ENCODE results near the gene MAPK8IP2.

The MAPK8IP2 gene

GRCh38 chr22:50575426-50575941 is 25.1 kb upstream of the MAPK8IP2 start:
- DNase-seq (ENCODE audit: low spot score), result no peak

- DNase-seq (ENCODE audit: low spot score), result no peak
These were observed 24.5 kb upstream of the MAPK8IP2 start for GRCh38 chr22:50576070-50576469.

- DNase-seq (ENCODE audit: low spot score), result no peak
These were observed 23.5 kb upstream of the MAPK8IP2 start for GRCh38 chr22:50576806-50577696.

- DNase-seq (ENCODE audit: low spot score), result no peak
These were observed 23.0 kb upstream of the MAPK8IP2 start for GRCh38 chr22:50577697-50577986.

GRCh38 chr22:50577987-50578775 is 22.4 kb upstream of the MAPK8IP2 start, which contains the start of gene CPT1B:
CPT1B (minus strand) TSS chr22:50578427; CDS start chr22:50577915, 512 bp downstream.
- DNase-seq (ENCODE audit: low spot score), result no peak

GRCh38 chr22:50578776-50579310 is 21.8 kb upstream of the MAPK8IP2 start:
- DNase-seq (ENCODE audit: low spot score), result no peak

- DNase-seq (ENCODE audit: low spot score), result no peak
These were observed 20.8 kb upstream of the MAPK8IP2 start for GRCh38 chr22:50579752-50580151.

- DNase-seq (ENCODE audit: low spot score), result no peak
These were observed 19.3 kb upstream of the MAPK8IP2 start for GRCh38 chr22:50581031-50581949.

GRCh38 chr22:50581950-50582492 is 18.6 kb upstream of the MAPK8IP2 start:
- peak; percentile 31 for DNase-seq (ENCODE audit: low spot score)

- peak; percentile 98 for DNase-seq (ENCODE audit: low spot score)
These were observed 17.9 kb upstream of the MAPK8IP2 start, which contains the start of gene CHKB for GRCh38 chr22:50582493-50583293. CHKB (minus strand) TSS chr22:50582849; CDS start chr22:50582781, 68 bp downstream.

GRCh38 chr22:50583294-50583861 is 17.2 kb upstream of the MAPK8IP2 start:
- no peak for DNase-seq (ENCODE audit: low spot score)

- DNase-seq (ENCODE audit: low spot score), result no peak
These were observed 16.2 kb upstream of the MAPK8IP2 start for GRCh38 chr22:50584106-50585096.

- DNase-seq (ENCODE audit: low spot score), result no peak
These were observed 15.4 kb upstream of the MAPK8IP2 start for GRCh38 chr22:50585238-50585637.

GRCh38 chr22:50585781-50586180 is 14.8 kb upstream of the MAPK8IP2 start:
- no peak for DNase-seq (ENCODE audit: low spot score)

GRCh38 chr22:50586416-50586815 is 14.2 kb upstream of the MAPK8IP2 start:
- no peak for DNase-seq (ENCODE audit: low spot score)

- DNase-seq (ENCODE audit: low spot score), result no peak
These were observed 13.2 kb upstream of the MAPK8IP2 start for GRCh38 chr22:50587407-50587806.

- DNase-seq (ENCODE audit: low spot score), result no peak
These were observed 5.4 kb upstream of the MAPK8IP2 start for GRCh38 chr22:50595189-50595588.

GRCh38 chr22:50597097-50597496 is 3.5 kb upstream of the MAPK8IP2 start:
- no peak for DNase-seq (ENCODE audit: low spot score)
